Ascending aorta (tissue), 2 donors: ENCODE data around the gene KCNB1. TPM values are rescaled to one million over a fixed set of nuclear protein-coding genes. Genes with fewer than 3 reads are reported as not detected.

Experiments
- DNase-seq, 2 donors: peaks; one replicate each; pipeline ENCODE4 v3.0.0-alpha.2; 2019; ENCODE audit warnings: low spot score in 2 of 2
- H3K27ac ChIP-seq, 2 donors: fragments of 200-600 bp; sonication (generic); one replicate each; pipeline ENCODE4 v1.5.1; 2016 to 2017; ENCODE audit warnings: mild to moderate bottlenecking in 1 of 2
- H3K27me3 ChIP-seq: fragments of 200-600 bp; sonication (generic); one replicate; pipeline ENCODE4 v1.5.1; 2017
- H3K36me3 ChIP-seq, 2 donors: fragments of 200-600 bp; sonication (generic); one replicate each; pipeline ENCODE4 v1.5.1; 2016
- H3K4me1 ChIP-seq, 2 donors: fragments of 200-600 bp; sonication (generic); one replicate each; pipeline ENCODE4 v1.5.1; 2016 to 2017; ENCODE audit warnings: mild to moderate bottlenecking in 1 of 2
- H3K4me3 ChIP-seq, 2 donors: fragments of 200-600 bp; sonication (generic); one replicate each; pipeline ENCODE4 v1.5.1; 2016 to 2017; ENCODE audit warnings: mild to moderate bottlenecking in 1 of 2
- H3K9me3 ChIP-seq, 2 donors: fragments of 200-600 bp; sonication (generic); one replicate each; pipeline ENCODE4 v1.5.1; 2016
- intact Hi-C: fragments of 100-400 bp; cut with DNase I; formaldehyde crosslinking; loops from one replicate; pipeline ENCODE4 v1.15.1; 2023
- total RNA-seq: library from RNA; depleted of rRNA; stranded (reverse); fragments of >200 nt; gene quantifications from one replicate; pipeline ENCODE4 v1.1.0, GENCODE V29; 2016
- TF ChIP-seq, protein P1 (sequence below), 3 experiments: fragments of 200-600 bp in 2 of 3; fragments of 450-650 bp in 1 of 3; sonication (generic) in 2 of 3; IDR thresholded peaks; one replicate each; pipeline ENCODE4 v1.5.1; 2016 to 2019; ENCODE audit warnings: antibody characterized with exemption in 3 of 3, mild to moderate bottlenecking in 1 of 3, moderate library complexity in 1 of 3

Gene KCNB1
- total RNA-seq, 1 donor from 2014 or later, result not detected

DNA sequence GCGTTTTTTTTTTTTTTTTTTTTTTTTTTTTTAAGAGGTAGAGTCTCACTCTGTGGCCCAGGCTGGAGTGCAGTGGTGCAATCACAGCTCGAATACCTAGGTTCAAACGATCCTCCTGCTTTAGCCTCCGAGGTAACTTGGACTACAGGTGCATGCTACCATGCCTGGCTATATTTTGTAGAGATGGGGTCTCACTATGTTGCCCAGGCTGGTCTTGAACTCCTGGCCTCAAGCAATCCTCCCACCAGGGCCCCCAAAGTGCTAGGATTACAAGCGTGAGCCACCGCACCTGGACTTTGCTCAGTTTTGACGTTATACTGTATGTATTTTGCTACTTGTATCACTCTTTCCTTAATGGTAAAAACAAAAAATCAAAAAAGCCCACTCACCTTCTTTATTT is 103.1 kb downstream of the KCNB1 start:
- H3K27me3 ChIP-seq, result no peaks in the 10 kb centered on the region
- no peak for DNase-seq
- TF ChIP-seq, protein P1, sequence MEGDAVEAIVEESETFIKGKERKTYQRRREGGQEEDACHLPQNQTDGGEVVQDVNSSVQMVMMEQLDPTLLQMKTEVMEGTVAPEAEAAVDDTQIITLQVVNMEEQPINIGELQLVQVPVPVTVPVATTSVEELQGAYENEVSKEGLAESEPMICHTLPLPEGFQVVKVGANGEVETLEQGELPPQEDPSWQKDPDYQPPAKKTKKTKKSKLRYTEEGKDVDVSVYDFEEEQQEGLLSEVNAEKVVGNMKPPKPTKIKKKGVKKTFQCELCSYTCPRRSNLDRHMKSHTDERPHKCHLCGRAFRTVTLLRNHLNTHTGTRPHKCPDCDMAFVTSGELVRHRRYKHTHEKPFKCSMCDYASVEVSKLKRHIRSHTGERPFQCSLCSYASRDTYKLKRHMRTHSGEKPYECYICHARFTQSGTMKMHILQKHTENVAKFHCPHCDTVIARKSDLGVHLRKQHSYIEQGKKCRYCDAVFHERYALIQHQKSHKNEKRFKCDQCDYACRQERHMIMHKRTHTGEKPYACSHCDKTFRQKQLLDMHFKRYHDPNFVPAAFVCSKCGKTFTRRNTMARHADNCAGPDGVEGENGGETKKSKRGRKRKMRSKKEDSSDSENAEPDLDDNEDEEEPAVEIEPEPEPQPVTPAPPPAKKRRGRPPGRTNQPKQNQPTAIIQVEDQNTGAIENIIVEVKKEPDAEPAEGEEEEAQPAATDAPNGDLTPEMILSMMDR (IDR thresholded peaks at IDR 0.05), result no peak
- H3K27ac ChIP-seq, result no peak overlapping the region
- H3K9me3 ChIP-seq, result no peaks in the 10 kb centered on the region
- no peak overlapping the region for H3K4me3 ChIP-seq
- H3K36me3 ChIP-seq, result no peaks in the 10 kb centered on the region
- intact Hi-C loops, result no loop called here
- H3K4me1 ChIP-seq, result peaks cover 0 to 8% of the 10 kb centered on the region in 2 donors

DNA sequence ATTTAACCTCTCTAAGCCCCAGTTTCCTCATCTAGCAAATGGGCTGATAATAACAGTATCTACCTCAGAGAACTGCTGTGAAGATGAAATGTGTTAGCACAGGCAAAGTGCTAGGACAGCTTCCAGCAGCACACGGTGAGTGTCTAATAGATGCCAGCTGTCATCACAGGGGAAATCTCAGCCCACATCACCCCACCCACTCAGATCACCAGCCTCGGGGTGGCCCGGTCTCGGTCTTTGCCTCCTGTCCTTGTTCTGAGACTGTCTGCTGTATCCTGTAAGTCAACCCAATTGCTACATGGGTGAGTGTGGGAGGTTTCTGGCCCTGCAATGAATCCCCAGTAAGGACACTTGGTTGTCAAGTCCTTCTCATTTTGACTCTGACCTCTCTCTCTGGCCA is 105.1 kb downstream of the KCNB1 start:
- H3K9me3 ChIP-seq, result no peaks in the 10 kb centered on the region
- no peak for DNase-seq
- peaks cover 0 to 8% of the 10 kb centered on the region in 2 donors for H3K4me1 ChIP-seq
- no peak overlapping the region for H3K27ac ChIP-seq
- intact Hi-C loops, result no loop called here
- no peaks in the 10 kb centered on the region for H3K27me3 ChIP-seq
- H3K4me3 ChIP-seq, result no peak overlapping the region
- TF ChIP-seq, protein P1 (IDR thresholded peaks at IDR 0.05), result no peak
- no peaks in the 10 kb centered on the region for H3K36me3 ChIP-seq

DNA sequence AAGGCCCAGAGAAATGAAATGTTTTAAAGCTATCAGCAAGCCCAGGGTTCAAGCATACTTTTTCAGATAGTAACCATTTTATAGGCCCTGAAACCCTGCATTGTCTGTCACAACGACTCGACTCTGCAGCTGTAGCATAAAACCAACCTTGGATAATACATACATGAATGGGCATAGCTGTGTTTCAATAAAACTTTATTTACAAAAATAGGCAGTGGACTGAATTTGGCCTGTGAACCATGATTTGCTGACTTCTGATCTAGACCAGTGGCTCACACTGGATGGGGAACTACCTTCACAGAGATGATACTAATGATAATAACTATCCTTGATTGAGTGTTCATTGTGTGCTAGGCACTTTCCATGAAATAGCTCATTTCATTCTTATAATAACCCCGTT is 107.3 kb downstream of the KCNB1 start:
- TF ChIP-seq, protein P1 (IDR thresholded peaks at IDR 0.05), result no peak

DNA sequence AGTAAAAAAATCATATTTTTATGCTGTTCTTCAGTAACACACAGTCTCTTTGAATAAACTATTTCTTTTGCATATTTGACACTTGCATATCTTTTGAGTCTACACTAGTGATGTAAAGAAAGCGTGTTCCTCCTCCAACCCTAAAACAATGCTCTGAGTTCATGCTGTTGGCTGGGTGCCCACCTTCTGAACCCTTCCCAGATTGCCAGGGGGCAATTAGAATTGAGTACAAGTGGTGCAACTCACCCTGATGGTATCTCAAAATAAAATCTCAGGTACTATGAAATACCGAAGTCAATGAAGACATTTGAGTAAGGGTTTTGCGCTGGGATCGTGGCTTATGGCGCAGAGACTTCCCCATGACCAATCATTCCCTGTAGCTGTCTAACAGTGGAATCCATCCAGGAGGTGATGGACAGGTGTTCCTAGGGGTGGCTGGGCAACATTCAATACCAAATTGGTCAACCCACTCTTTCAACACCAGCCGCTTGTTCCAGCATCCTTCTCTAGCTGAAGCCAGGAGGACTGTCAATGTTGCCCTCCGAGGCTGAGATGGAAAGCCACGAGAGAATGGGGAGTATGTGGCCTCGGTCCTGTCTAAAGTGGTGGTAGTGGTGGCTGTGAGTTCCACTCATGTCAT is 110.3 kb downstream of the KCNB1 start:
- no peaks in the 10 kb centered on the region for H3K36me3 ChIP-seq
- intact Hi-C loops, result no loop called here
- H3K9me3 ChIP-seq, result no peaks in the 10 kb centered on the region
- TF ChIP-seq, protein P1 (IDR thresholded peaks at IDR 0.05), result no peak
- H3K4me3 ChIP-seq, result no peak overlapping the region
- DNase-seq, result no peak
- no peaks in the 10 kb centered on the region for H3K27me3 ChIP-seq
- H3K4me1 ChIP-seq, result no peaks in the 10 kb centered on the region
- H3K27ac ChIP-seq, result no peak overlapping the region

More for the DNA sequence above, 107.3 kb downstream of the KCNB1 start:
- Histone ChIP-seq H3K27ac (no peak overlapping the region), H3K4me3 (no peak overlapping the region), H3K27me3 (no peaks in the 10 kb centered on the region), H3K9me3 (no peaks in the 10 kb centered on the region), H3K36me3 (no peaks in the 10 kb centered on the region), H3K4me1 (no peaks in the 10 kb centered on the region)
- DNase-seq, result no peak
- intact Hi-C loops, result no loop called here

DNA sequence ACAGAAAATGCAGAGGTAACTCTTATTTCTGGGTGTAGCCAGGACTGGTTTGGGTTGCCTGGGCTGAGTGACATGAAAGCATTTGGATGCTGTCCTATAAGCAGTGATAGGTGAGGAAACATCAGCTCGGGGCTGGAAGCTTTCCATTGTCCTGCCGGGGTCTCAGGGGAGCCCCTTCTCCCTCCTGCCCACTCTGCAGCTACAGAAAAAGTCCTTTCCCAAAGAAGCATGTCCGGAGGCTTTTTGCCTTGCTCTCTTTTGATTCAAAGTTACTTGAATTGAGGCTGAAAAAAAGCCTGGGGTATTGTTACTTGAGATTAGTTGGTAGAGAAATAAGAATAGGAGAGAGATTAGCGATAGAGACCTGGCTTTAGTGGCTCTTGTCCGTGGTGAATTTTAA is 113.9 kb downstream of the KCNB1 start:
- no peaks in the 10 kb centered on the region for H3K36me3 ChIP-seq
- H3K27ac ChIP-seq, result no peak overlapping the region
- no peak for DNase-seq
- no peaks in the 10 kb centered on the region for H3K9me3 ChIP-seq
- no peaks in the 10 kb centered on the region for H3K27me3 ChIP-seq
- H3K4me1 ChIP-seq, result peaks cover 0 to 4% of the 10 kb centered on the region in 2 donors
- intact Hi-C loops, result no loop called here
- TF ChIP-seq, protein P1 (IDR thresholded peaks at IDR 0.05), result no peak
- no peak overlapping the region for H3K4me3 ChIP-seq

DNA sequence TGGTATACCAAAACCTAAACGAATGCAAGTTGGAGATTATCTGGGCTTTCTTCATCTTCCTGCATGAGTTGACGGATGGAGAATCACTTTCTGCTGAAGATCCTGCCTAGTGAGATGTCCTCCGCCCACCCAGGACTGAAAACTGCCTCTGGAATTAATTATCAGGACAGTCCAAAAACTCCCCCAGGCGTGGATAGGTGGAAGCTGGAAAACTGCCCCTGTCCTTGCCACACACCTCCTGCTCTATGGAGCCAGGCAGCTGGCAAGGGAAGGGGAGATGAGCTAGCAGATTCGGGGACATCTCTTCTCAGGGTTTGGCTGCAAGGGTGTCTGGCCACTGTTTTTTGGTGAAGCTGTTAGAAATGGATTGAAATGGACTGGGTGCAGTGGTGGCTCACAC is 115.4 kb downstream of the KCNB1 start:
- H3K27me3 ChIP-seq, result no peaks in the 10 kb centered on the region
- DNase-seq, result no peak
- no peaks in the 10 kb centered on the region for H3K36me3 ChIP-seq
- no peak overlapping the region for H3K4me3 ChIP-seq
- TF ChIP-seq, protein P1 (IDR thresholded peaks at IDR 0.05), result no peak
- H3K9me3 ChIP-seq, result no peaks in the 10 kb centered on the region
- intact Hi-C loops, result no loop called here
- peaks cover 0 to 4% of the 10 kb centered on the region in 2 donors for H3K4me1 ChIP-seq
- H3K27ac ChIP-seq, result no peak overlapping the region
